Activated CD8-positive, alpha-beta memory T cell treated with anti-CD3 and anti-CD28 coated beads, Interleukin-2, amount 50 U/mL, for 1 hour (primary cell): Measurements from ENCODE around the gene SOCS2.

Experiments used
- DNase-seq: peaks from one replicate; pipeline ENCODE4 v3.0.0-alpha.2; 2020; ENCODE audit errors: extremely low read depth

SOCS2 gene

DNA sequence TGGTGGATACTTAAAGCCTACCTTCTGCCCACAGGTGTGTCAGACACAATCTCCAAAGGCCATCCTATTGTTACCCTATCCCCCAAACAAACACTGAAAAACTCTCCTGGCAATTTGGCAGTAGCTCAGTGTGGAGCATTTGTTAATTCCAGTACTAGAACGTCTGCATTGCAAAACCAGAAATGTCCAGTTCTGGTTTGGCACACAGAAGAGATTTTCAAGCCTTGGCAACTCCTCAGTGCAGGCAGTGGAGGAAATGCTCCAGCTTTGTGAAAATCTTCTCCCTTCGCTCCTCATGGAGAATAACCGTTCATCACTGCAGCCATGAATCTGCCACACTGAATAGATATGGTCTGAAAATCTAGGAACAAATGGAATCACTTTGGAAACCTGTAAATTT is 5.3 kb upstream of the SOCS2 start:
- no peak for DNase-seq

GRCh38 chr12:93568091-93568490 is 4.4 kb upstream of the SOCS2 start:
- DNase-seq: no peak

- DNase-seq: no peak
These were observed 3.2 kb upstream of the SOCS2 start for GRCh38 chr12:93569301-93569655.

DNA sequence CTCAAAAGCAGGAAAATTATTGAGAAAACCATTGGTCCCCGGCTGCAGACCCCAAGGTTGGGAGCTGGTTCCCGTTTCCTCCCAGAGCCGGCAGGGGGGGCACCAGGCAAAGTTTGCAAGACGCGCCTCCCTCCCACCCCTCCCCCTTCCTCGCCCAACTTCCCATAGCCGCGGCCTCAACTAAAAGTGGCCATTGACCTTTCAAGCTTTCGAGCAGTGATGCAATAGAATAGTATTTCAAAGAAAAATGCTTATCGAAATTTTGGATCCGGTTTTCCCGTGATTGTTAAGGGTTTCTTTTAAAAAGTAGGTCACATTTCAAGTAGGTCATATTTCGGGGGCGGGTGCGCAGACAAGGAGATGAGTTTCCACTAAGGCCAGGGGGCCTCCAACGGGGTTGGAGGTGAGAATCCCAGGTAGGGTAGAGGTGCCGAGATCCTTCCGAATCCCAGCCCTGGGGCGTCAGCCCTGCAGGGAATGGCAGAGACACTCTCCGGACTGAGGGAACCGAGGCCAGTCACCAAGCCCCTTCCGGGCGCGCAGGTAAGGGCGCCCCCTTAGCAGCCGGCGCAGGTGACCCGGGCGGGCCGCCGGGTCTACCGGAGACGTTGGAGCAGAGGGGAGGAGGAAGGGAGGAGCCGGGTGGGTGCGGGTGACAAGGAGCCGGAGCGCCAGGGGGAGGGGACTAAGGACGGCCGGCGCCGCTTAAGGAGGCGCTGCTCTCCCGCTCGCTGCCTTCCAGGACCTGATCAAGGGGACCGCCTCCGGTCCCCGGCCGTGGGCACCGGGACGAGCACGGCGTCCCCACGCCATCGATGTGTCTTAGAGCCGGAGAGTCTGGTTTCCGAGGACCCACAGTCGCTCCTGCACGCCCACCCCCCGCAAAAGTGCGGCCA is 2.6 kb upstream of the SOCS2 start:
- no peak for DNase-seq

- peak; percentile 60 for DNase-seq
These were observed 1.7 kb upstream of the SOCS2 start for GRCh38 chr12:93570552-93571364.

GRCh38 chr12:93571365-93571924 is 1.0 kb upstream of the SOCS2 start:
- no peak for DNase-seq

GRCh38 chr12:93572712-93573551 is 457 bp downstream of the SOCS2 start:
- no peak for DNase-seq

DNA sequence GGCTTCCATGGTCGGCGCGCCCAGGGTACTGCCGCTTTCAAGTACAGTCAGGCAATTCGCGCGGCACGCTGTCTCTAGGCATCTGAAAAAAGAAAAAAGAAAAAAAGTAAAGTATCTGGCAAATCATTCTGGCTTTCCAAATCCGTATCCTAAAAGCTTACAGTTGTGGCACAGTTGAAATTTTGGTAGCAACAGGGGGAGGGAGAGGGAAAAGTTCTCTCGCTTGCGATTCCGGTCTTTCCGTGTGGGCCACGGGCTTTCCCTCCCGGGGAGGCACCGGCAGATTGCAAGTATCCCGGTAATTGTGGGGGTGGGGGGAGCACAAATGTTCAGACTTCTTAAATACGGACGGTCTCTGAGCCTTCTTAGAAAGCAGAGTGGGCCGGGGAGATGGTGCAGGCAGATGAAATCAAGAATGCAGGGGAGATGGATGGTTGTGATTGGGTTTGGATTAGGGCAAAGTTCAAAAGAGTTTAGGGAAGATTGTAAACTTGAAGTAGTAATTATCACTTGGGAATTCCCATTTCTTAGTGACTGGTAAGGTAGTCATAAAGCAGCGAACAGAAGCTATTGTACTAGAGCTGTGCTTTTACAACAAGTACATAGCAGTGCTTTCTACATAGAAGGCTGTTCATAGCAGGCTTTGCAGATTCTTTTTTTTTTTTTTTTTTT is 1.2 kb downstream of the SOCS2 start:
- DNase-seq: no peak

- no peak for DNase-seq
These were observed 4.7 kb downstream of the SOCS2 start for GRCh38 chr12:93577222-93577621.

- DNase-seq: no peak
These were observed 5.7 kb downstream of the SOCS2 start for GRCh38 chr12:93578221-93578620.

DNA sequence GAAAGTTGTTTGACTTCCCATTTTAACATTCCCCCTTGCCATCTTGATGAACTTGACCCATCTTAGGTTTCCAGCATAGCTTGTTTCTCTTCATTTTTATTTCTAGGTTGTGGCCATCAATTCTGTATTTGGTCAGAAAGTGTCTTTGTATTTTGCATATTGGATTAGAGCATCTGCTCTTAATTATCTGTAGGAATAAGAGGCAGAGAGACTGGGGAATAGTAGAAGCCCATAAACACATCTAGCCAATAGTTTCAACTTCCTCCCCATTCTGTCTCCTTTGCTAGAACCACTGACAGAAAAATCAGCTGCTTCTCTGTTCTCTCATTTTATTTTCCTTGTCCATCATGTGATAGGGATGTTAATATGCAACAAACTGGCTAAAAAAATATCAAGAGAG is 8.2 kb downstream of the SOCS2 start:
- DNase-seq: no peak

DNA sequence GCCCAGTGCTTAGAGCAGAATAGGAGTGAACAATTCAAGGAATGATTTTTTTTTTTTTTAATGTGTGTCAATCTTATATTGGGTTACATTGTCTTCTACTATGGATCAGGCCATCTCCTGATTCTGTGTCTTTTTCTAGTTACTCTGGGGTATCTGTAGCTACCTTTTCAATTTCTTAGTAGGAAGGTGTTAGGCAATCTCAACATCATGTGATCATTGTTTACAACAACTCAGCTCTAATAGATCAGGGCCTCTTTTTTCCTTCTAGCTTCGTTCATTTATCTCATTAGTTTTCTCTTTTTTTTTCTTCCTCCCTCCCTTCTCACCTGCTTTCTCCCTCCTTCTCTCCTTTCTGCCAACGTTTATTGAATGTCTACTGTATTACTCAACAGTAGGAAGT is 8.9 kb downstream of the SOCS2 start:
- DNase-seq: no peak

- no peak for DNase-seq
These were observed 9.9 kb downstream of the SOCS2 start for GRCh38 chr12:93582351-93582750.

DNA sequence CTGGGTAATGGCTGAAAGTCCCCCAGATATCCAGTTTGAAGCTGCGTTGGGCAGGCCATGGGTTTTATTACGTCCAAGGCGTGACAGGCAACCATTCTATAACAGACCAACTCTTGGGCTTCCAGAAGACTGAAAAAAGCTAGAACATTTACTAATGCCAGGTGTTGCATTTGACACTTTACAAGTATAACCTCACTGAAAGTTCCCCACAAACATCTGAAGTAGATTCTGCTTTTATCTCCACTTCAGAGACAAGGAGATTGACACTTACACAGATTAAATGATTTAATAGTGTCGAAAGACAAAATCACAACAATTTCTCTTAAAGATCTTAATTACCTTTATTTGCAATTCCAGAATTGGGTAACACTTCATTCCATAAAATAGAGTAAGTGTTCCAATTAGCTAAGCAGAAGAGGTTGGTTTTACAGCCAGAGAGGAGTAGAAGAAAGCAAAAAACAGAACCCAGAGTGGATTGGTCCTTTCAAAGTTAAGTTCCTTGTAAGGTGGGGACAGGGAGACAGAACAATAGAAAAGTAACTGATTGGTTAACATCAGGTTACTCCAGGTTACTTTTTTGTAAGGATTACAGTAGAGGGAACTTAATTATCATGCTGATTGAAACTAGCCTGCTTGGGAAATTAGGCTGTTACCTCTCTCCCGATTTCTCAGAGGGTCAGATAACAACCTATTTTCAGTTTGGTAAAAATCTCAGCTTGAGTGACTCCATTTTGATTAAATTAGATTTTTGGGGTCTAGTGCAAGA is 11.3 kb downstream of the SOCS2 start:
- DNase-seq: no peak

DNA sequence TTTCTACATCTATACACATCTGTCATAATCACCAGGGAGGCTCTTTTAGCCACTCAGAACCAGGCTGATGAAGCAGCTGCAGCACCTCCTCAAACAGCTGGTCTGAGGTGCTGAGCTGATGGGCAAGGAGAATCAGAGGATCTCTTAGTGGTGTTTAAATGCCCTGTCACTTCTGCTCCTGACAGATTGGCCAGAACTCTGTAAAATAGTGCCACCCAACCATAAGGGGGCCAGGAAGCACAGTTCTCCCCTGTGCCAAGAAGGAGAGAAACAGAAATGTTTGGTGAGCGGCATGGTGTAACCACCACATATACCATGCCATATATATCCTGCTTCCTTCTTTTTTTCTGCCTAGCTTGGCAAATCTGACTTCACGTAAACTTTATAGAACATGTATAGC is 12.8 kb downstream of the SOCS2 start:
- DNase-seq: no peak

GRCh38 chr12:93587611-93588010 is 15.1 kb downstream of the SOCS2 start:
- DNase-seq: no peak

DNA sequence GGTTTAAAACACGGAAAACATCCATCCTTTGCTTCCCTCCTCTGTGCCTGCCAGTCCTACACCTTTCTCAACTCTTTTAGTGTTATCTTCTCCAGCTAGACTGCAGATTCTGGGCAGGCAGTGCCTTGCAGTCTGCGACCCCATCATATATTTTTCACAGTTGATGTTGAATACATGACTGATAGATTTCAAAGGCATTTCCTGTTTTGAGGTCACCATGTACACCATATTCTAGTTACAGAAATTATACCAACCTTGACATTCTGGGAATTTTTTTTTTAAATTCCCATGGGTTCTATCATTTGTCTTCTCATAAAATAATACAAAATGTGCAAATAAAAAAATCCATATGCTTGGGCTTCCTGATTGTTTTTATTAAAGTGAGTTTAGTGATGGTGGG is 16.6 kb downstream of the SOCS2 start:
- DNase-seq: no peak

DNA sequence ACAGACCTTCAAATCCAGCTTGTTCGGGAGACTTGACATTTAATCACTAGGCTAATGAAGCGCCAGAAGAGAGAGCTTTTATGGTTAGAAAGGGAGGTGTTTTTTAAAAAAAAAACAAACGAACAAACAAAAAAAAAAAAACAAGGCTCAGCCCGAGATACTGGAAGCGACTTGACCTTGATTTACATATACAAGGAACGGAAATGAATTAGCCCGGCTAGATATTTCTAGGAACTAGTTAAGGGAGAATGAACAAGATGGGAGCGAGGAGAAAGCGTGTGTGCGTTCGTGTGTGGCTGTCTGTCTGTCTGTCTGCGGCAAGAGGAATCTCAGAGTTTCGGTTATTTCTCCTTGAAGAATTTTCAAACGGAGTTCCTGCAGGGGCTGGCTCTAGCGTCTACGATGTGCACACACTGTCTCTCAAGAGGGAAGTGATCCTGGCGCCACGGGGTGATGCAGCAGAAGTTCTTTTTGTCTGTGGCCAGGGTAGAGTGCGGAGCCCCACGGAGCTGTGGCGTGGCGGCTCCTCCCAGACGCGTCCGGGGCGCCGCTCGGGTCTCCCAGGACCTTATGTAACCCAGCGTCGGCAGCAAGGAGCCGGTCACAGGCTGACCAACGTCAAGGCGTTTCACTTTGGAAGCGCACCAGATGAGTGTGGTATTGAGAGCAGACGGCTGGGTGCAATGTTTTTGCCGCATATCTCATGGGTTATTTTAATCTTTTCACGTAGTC is 18.8 kb downstream of the SOCS2 start:
- DNase-seq: no peak

- no peak for DNase-seq
These were observed 20.3 kb downstream of the SOCS2 start for GRCh38 chr12:93592641-93593406.
